BLaER1 treated with 17β-estradiol and CSF1 and Interleukin-3, amounts not matched to agents 10 nM and 100 nM (cell line): ENCODE data around the gene ESR2.

ENCODE experiments used
- H3K27ac ChIP-seq, 11 experiments: shearing (Covaris generic); formaldehyde crosslinking; 2 replicates each; pipeline ENCODE4 v1.8.1; 2022
- H3K27me3 ChIP-seq, 11 experiments: shearing (Covaris generic); formaldehyde crosslinking; 2 replicates each; pipeline ENCODE4 v1.8.1; 2022
- H3K36me3 ChIP-seq, 11 experiments: shearing (Covaris generic); formaldehyde crosslinking; 2 replicates each; pipeline ENCODE4 v1.8.1; 2022
- H3K4me1 ChIP-seq, 10 experiments: shearing (Covaris generic); formaldehyde crosslinking; 2 replicates each; pipeline ENCODE4 v1.8.1; 2022
- H3K4me2 ChIP-seq, 11 experiments: shearing (Covaris generic); formaldehyde crosslinking; 2 replicates each; pipeline ENCODE4 v1.8.1; 2022
- H3K4me3 ChIP-seq, 10 experiments: shearing (Covaris generic); formaldehyde crosslinking; 2 replicates each; pipeline ENCODE4 v1.8.1; 2022
- H3K9ac ChIP-seq, 11 experiments: shearing (Covaris generic); formaldehyde crosslinking; 2 replicates each; pipeline ENCODE4 v1.8.1; 2022
- H3K9me3 ChIP-seq, 11 experiments: shearing (Covaris generic); formaldehyde crosslinking; replicated peaks in 1 of 11; 2 replicates each; pipeline ENCODE4 v1.8.1; 2022
- H4K20me1 ChIP-seq, 11 experiments: shearing (Covaris generic); formaldehyde crosslinking; 2 replicates each; pipeline ENCODE4 v1.8.1; 2022
- Cebpa-rat ChIP-seq, 11 experiments: shearing (Covaris generic); IDR thresholded peaks; 2 replicates each; pipeline ENCODE4 v1.8.1; 2022

The ESR2 gene

GRCh38 chr14:64220056-64220455 lies 74.1 kb downstream of the ESR2 start:
- peak overlapping the region in 2 of 11 experiments; percentile 41 to 54; a peak in 2 of 22 replicates for H3K9ac ChIP-seq
- H3K4me1 ChIP-seq, result peaks cover 16 to 73% (median 66%) of the 10 kb centered on the region in 10 experiments
- H3K9me3 ChIP-seq, result no peaks in the 10 kb centered on the region
- TF ChIP-seq Cebpa-rat (IDR thresholded peaks at IDR 0.05), result no peak
- 0 out of 22 replicates have a peak, but pooled peaks cover 0 to 1% (median 0%) of the 10 kb centered on the region in 11 experiments for H3K27me3 ChIP-seq
- H3K4me2 ChIP-seq, result peak overlapping the region in 10 of 11 experiments; percentile 22 to 89 (median 74); a peak in 20 of 22 replicates
- no peak overlapping the region for H3K4me3 ChIP-seq
- H3K36me3 ChIP-seq, result peaks cover 13 to 78% (median 37%) of the 10 kb centered on the region in 11 experiments; a peak in 21 of 22 replicates
- H3K27ac ChIP-seq, result peak overlapping the region in 4 of 11 experiments; percentile 30 to 66 (median 51); a peak in 4 of 22 replicates
- 0 out of 22 replicates have a peak, but pooled peaks cover 0 to 9% (median 0%) of the 10 kb centered on the region in 11 experiments for H4K20me1 ChIP-seq

GRCh38 chr14:64218344-64219240 lies 75.6 kb downstream of the ESR2 start:
- Histone ChIP-seq H3K36me3 (peaks cover 16 to 78% (median 41%) of the 10 kb centered on the region in 11 experiments), H3K4me2 (peak overlapping the region in 6 of 11 experiments; percentile 39 to 89 (median 60); a peak in 10 of 22 replicates), H3K27ac (no peak overlapping the region), H4K20me1 (0 out of 22 replicates have a peak, but pooled peaks cover 0 to under 1% (median 0%) of the 10 kb centered on the region in 11 experiments), H3K9ac (no peak overlapping the region), H3K4me1 (peaks cover 16 to 70% (median 66%) of the 10 kb centered on the region in 10 experiments), H3K27me3 (no peaks in the 10 kb centered on the region), H3K9me3 (no peaks in the 10 kb centered on the region), H3K4me3 (no peak overlapping the region)
- no peak for TF ChIP-seq Cebpa-rat (IDR thresholded peaks at IDR 0.05)

- H3K27me3 ChIP-seq, result no peaks in the 10 kb centered on the region
- H3K9me3 ChIP-seq, result no peaks in the 10 kb centered on the region
- H3K27ac ChIP-seq, result no peak overlapping the region
- peaks cover 16 to 83% (median 43%) of the 10 kb centered on the region in 11 experiments for H3K36me3 ChIP-seq
- no peaks in the 10 kb centered on the region for H4K20me1 ChIP-seq
- H3K4me1 ChIP-seq, result peaks cover 16 to 63% (median 59%) of the 10 kb centered on the region in 10 experiments
- 0 out of 22 replicates have a peak overlapping the region, but pooled peaks of 1 of the 11 experiments have one; percentile 0 for H3K9ac ChIP-seq
- no peak overlapping the region for H3K4me3 ChIP-seq
- no peak for TF ChIP-seq Cebpa-rat (IDR thresholded peaks at IDR 0.05)
- peak overlapping the region in 8 of 11 experiments; percentile 32 to 89 (median 42); a peak in 14 of 22 replicates for H3K4me2 ChIP-seq
Measured at GRCh38 chr14:64217834-64218233, 76.3 kb downstream of the ESR2 start.

- Histone ChIP-seq H3K9ac (0 out of 22 replicates have a peak overlapping the region, but pooled peaks of 1 of the 11 experiments have one; percentile 0), H3K4me2 (peak overlapping the region in 9 of 11 experiments; percentile 1 to 89 (median 41); a peak in 15 of 22 replicates)
- no peak for TF ChIP-seq Cebpa-rat (IDR thresholded peaks at IDR 0.05)
Measured at GRCh38 chr14:64217308-64217707, 76.9 kb downstream of the ESR2 start.

GRCh38 chr14:64215978-64216377 lies 78.2 kb downstream of the ESR2 start:
- no peaks in the 10 kb centered on the region for H3K9me3 ChIP-seq
- no peaks in the 10 kb centered on the region; a peak in 1 of 22 replicates for H4K20me1 ChIP-seq
- H3K9ac ChIP-seq, result no peak overlapping the region
- H3K4me1 ChIP-seq, result peaks cover 7 to 44% (median 40%) of the 10 kb centered on the region in 10 experiments
- no peak overlapping the region for H3K27ac ChIP-seq
- H3K4me2 ChIP-seq, result no peak overlapping the region
- no peak for TF ChIP-seq Cebpa-rat (IDR thresholded peaks at IDR 0.05)
- peaks cover 18 to 98% (median 60%) of the 10 kb centered on the region in 11 experiments for H3K36me3 ChIP-seq
- no peak overlapping the region for H3K4me3 ChIP-seq
- no peaks in the 10 kb centered on the region for H3K27me3 ChIP-seq

More at GRCh38 chr14:64217308-64217707, 76.9 kb downstream of the ESR2 start:
- no peak overlapping the region for H3K27ac ChIP-seq
- H3K36me3 ChIP-seq, result peaks cover 16 to 89% (median 48%) of the 10 kb centered on the region in 11 experiments
- no peak overlapping the region for H3K4me3 ChIP-seq
- H3K27me3 ChIP-seq, result no peaks in the 10 kb centered on the region
- H4K20me1 ChIP-seq, result no peaks in the 10 kb centered on the region
- H3K9me3 ChIP-seq, result no peaks in the 10 kb centered on the region
- H3K4me1 ChIP-seq, result peaks cover 15 to 57% (median 54%) of the 10 kb centered on the region in 10 experiments

GRCh38 chr14:64215274-64215673 lies 78.9 kb downstream of the ESR2 start:
- H3K27ac ChIP-seq, result no peak overlapping the region
- no peak overlapping the region for H3K4me3 ChIP-seq
- no peak overlapping the region for H3K4me2 ChIP-seq
- no peaks in the 10 kb centered on the region; a peak in 1 of 22 replicates for H4K20me1 ChIP-seq
- H3K4me1 ChIP-seq, result peaks cover under 1 to 37% (median 33%) of the 10 kb centered on the region in 10 experiments
- H3K36me3 ChIP-seq, result peaks cover 23 to 98% (median 67%) of the 10 kb centered on the region in 11 experiments
- no peak for TF ChIP-seq Cebpa-rat (IDR thresholded peaks at IDR 0.05)
- no peak overlapping the region for H3K9ac ChIP-seq
- no peaks in the 10 kb centered on the region for H3K27me3 ChIP-seq
- no peaks in the 10 kb centered on the region for H3K9me3 ChIP-seq

GRCh38 chr14:64213853-64214570 lies 80.2 kb downstream of the ESR2 start:
- Histone ChIP-seq H3K36me3 (peaks cover 23 to 99% (median 71%) of the 10 kb centered on the region in 11 experiments), H3K4me2 (no peak overlapping the region), H3K27ac (no peak overlapping the region), H3K4me1 (peaks cover 5 to 35% (median 32%) of the 10 kb centered on the region in 10 experiments; a peak in 16 of 20 replicates), H3K9ac (no peak overlapping the region), H3K4me3 (no peak overlapping the region), H4K20me1 (no peaks in the 10 kb centered on the region; a peak in 1 of 22 replicates), H3K9me3 (no peaks in the 10 kb centered on the region), H3K27me3 (no peaks in the 10 kb centered on the region)
- no peak for TF ChIP-seq Cebpa-rat (IDR thresholded peaks at IDR 0.05)

GRCh38 chr14:64213086-64213485 lies 81.1 kb downstream of the ESR2 start:
- H3K27me3 ChIP-seq, result no peaks in the 10 kb centered on the region
- H3K9me3 ChIP-seq, result no peaks in the 10 kb centered on the region
- H3K4me3 ChIP-seq, result no peak overlapping the region
- no peak overlapping the region for H3K9ac ChIP-seq
- no peak overlapping the region for H3K27ac ChIP-seq
- H3K4me2 ChIP-seq, result no peak overlapping the region
- H3K4me1 ChIP-seq, result peaks cover 5 to 26% (median 23%) of the 10 kb centered on the region in 10 experiments; a peak in 16 of 20 replicates
- peaks cover 23 to 100% (median 78%) of the 10 kb centered on the region in 11 experiments for H3K36me3 ChIP-seq
- H4K20me1 ChIP-seq, result no peaks in the 10 kb centered on the region; a peak in 1 of 22 replicates
- TF ChIP-seq Cebpa-rat (IDR thresholded peaks at IDR 0.05), result no peak
